ENCODE results near the gene CWC25. TPM values are rescaled to one million over a fixed set of nuclear protein-coding genes. Genes with fewer than 3 reads are reported as not detected.

CWC25 gene
- total RNA-seq, result 9.0 and 9.9 TPM in 2 replicates

- peak; percentile 97 for DNase-seq (ENCODE audit: low read depth)
- no peak for TF ChIP-seq CTCF (IDR thresholded peaks at IDR 0.05; ENCODE audit: insufficient read depth, low read depth, low read length)
- H3K4me3 ChIP-seq (ENCODE audit: low read depth, low read length), result peak within 1 kb of the TSS; percentile 73
Measured at GRCh38 chr17:38824899-38825761, at the start of gene CWC25. Gene CWC25, minus strand, starts transcription at chr17:38825321. Its CDS starts 138 bp downstream, at chr17:38825183.

GRCh38 chr17:38873640-38874380 lies 48.7 kb upstream of the CWC25 start:
- DNase-seq (ENCODE audit: low read depth), result no peak

GRCh38 chr17:38872671-38873385 lies 47.7 kb upstream of the CWC25 start:
- no peak for DNase-seq (ENCODE audit: low read depth)
- TF ChIP-seq CTCF (IDR thresholded peaks at IDR 0.05; ENCODE audit: insufficient read depth, low read depth, low read length), result no peak
- H3K4me3 ChIP-seq (ENCODE audit: low read depth, low read length), result peak overlapping the region; percentile 100

More at GRCh38 chr17:38873640-38874380, 48.7 kb upstream of the CWC25 start:
- TF ChIP-seq CTCF (IDR thresholded peaks at IDR 0.05; ENCODE audit: insufficient read depth, low read depth, low read length), result no peak
- H3K4me3 ChIP-seq (ENCODE audit: low read depth, low read length), result peak overlapping the region; percentile 100

DNA sequence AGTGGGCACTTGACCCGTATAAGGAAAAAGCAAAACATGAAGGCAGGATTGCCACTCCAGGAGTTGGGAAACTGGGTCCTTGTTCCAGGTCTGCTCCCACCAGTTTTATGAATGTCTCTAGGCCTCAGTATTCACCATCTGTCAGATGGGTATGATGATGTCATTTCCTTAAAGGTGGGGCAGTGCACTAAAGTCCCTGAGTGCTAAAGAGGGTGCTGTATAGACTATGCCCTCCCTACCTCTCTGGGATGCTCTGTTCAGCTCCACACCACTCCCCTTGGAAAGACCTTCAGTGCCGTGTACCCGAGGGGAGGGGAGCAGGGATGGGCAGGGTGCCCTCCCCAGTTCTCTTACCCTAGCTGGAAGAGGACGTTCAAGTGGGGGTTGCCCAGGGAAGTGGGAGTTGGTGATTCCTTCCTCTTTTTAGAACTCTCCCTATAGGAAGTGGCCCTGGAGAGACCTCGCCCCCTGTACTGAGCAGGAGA lies 46.9 kb upstream of the CWC25 start:
- TF ChIP-seq CTCF (IDR thresholded peaks at IDR 0.05; ENCODE audit: insufficient read depth, low read depth, low read length), result no peak
- DNase-seq (ENCODE audit: low read depth), result no peak
- H3K4me3 ChIP-seq (ENCODE audit: low read depth, low read length), result peak overlapping the region; percentile 100

DNA sequence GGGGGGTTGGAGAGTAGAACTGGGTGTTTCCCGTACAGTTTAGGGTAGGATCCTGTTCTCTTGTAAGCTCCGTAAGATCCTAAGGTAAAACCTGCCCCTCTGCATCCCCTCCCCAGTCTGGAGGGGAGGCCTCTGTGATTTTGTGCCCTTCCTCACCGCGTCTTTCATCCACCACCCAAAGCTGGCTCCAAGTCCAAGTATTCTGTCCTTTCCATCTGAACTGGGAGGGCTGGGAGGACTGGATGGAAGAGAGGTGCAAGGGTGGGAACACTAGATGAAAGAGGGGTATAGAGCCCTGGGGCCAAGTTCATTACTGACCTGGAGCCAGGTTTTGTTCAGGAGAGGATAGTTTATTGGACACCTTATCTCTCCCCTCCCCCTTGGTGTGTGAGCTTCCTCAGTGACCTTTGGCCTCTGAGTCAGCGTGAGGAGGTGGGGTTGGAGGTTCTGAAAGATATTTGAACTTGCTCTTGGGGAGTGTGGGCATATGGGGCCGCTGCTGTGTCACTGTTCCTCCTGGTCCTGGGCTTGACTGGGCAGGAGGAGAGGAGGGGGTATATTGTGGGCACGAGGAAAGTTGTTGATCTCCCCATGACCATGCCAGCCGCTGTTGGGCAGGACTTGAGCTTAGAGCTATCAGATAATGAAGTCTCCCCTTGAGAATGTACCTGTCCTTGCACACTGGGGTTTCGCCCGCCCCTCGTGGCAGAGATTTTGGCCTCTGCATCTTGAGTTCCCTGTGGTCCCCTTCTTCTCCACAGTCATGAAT lies 46.3 kb upstream of the CWC25 start:
- TF ChIP-seq CTCF (IDR thresholded peaks at IDR 0.05; ENCODE audit: insufficient read depth, low read depth, low read length), result peak; percentile 12
- H3K4me3 ChIP-seq (ENCODE audit: low read depth, low read length), result peak overlapping the region; percentile 100
- peak; percentile 90 for DNase-seq (ENCODE audit: low read depth)

Measured in fibroblast of villous mesenchyme (primary cell).